Skeletal muscle satellite cell (primary cell): Measurements from ENCODE around the gene TOM1. TPM values are rescaled to one million over a fixed set of nuclear protein-coding genes. Genes with fewer than 3 reads are reported as not detected.

Source experiments
- H3K27me3 ChIP-seq: 2 replicates; pipeline ENCODE4 v1.7.0; 2013; ENCODE audit warnings: low read length; ENCODE audit not compliant: control insufficient read depth, insufficient read depth
- H3K36me3 ChIP-seq: 2 replicates; pipeline ENCODE4 v1.7.0; 2013; ENCODE audit warnings: mild to moderate bottlenecking, control low read depth, low read length; ENCODE audit not compliant: insufficient read depth
- H3K4me1 ChIP-seq: 2 replicates; pipeline ENCODE4 v1.7.0; 2013; ENCODE audit warnings: low read length; ENCODE audit not compliant: control insufficient read depth, insufficient read depth
- H3K4me2 ChIP-seq: 2 replicates; pipeline ENCODE4 v1.7.0; 2013; ENCODE audit warnings: mild to moderate bottlenecking, low read length
- H3K4me3 ChIP-seq: 2 replicates; pipeline ENCODE4 v1.7.0; 2013; ENCODE audit warnings: low read length
- H3K9ac ChIP-seq: 2 replicates; pipeline ENCODE4 v1.7.0; 2013; ENCODE audit warnings: mild to moderate bottlenecking, low read depth, low read length, moderate library complexity
- H3K9me3 ChIP-seq: replicated peaks from 2 replicates; pipeline ENCODE4 v1.7.0; 2013; ENCODE audit warnings: mild to moderate bottlenecking, control low read depth, low read length
- total RNA-seq: library from RNA; depleted of rRNA; stranded (reverse); fragments of >200 nt; gene quantifications from 2 replicates; pipeline ENCODE4 v1.2.3, GENCODE V29; 2012; rRNA removed

Gene TOM1
- 33.0 and 38.0 TPM in 2 replicates for total RNA-seq

DNA sequence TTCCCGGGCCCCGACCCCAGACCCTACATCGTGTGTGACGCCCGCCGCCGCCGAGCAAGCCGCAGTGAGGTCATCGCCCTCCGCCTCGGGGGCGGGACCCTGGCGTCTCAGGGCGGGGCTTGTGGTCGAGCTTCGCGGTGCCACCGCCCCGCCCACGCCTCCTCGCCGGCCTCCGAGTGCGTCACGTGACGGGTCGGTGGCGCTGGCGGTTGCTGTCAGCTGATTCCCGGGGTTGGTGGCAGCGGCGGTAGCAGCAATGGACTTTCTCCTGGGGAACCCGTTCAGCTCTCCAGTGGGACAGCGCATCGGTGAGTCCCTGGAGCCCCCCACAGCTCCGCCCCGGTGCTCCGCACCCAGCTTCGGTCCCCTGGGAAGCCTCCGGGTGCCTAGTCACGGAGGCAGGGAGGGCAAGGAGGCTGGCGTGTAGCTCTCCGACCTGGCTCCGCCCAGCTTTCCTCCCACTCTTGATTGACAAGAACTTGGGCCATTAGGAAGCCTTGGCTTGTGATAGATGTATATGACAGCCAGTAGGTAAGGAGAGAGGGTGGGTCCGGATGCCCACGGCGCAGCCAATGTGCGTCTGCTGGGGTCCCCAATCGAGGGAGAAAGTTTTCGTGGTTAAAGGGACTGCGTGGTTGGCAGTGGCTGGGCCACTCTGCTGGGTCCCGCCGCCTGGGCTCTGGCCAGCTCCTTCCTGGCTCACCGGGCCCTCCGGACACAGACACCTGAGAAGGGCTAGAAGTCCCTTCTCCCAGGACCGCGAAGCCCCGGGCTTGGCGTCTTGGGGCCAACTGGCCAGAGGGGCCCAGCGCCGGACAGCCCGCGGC lies at the start of gene TOM1:
TOM1 (plus strand) TSS at position 222 of the 827 bp plus-strand sequence; CDS start at position 257, 35 bp downstream.
- H3K9ac ChIP-seq: peak within 1 kb of the TSS; percentile 97
- no peaks in the 10 kb centered on the region for H3K27me3 ChIP-seq
- H3K4me1 ChIP-seq: peaks cover 28% of the 10 kb centered on the region
- peak within 1 kb of the TSS; percentile 97 for H3K4me2 ChIP-seq
- peaks cover 15% of the 10 kb centered on the region for H3K36me3 ChIP-seq
- no peaks in the 10 kb centered on the region for H3K9me3 ChIP-seq
- peak within 1 kb of the TSS; percentile 85 for H3K4me3 ChIP-seq

DNA sequence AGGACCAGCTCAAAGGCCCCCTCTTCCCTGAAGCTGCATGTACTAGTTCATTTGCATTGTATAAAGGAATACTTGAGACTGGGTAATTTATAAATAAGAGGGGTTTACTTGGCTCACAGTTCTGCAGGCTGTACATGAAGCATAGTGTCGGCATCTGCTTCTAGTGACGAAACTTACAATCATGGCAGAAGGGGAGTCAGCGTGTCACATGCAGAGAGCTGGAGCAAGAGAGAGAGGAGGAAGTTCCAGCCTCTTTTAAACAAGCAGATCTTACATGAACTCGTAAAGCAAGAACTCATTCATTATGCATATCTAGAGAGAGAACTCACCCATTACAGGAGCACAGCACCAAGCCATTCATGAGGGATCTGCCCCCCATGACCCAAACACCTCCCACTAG lies 49.5 kb upstream of the TOM1 start:
- Histone ChIP-seq H3K4me2 (no peak overlapping the region), H3K4me3 (no peak overlapping the region), H3K36me3 (no peaks in the 10 kb centered on the region), H3K4me1 (no peaks in the 10 kb centered on the region), H3K9me3 (no peaks in the 10 kb centered on the region), H3K27me3 (peaks cover 11% of the 10 kb centered on the region), H3K9ac (no peak overlapping the region)

GRCh38 chr22:35253946-35254345 lies 45.7 kb upstream of the TOM1 start:
- H3K36me3 ChIP-seq: no peaks in the 10 kb centered on the region

DNA sequence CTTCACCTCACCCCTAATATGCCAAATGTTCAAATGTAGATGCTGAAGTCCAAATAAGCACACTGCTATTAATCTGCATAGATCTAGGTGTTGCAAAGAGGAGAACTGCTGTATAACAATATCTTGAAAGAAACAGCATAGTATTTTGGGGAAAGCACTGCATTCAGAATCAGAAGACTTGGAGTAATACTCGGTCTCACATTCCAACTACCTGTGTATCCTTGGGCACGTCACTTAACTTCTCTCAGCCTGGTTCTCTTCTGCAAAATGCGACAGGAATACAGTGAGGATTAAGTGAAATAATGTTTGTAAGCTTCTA lies 42.7 kb upstream of the TOM1 start:
- peaks cover under 1% of the 10 kb centered on the region for H3K36me3 ChIP-seq
- H3K9ac ChIP-seq: peak overlapping the region; percentile 97
- H3K4me2 ChIP-seq: peak overlapping the region; percentile 89
- no peaks in the 10 kb centered on the region for H3K9me3 ChIP-seq
- peak overlapping the region; percentile 94 for H3K4me3 ChIP-seq
- H3K27me3 ChIP-seq: no peaks in the 10 kb centered on the region
- H3K4me1 ChIP-seq: peaks cover 10% of the 10 kb centered on the region

More at GRCh38 chr22:35253946-35254345, 45.7 kb upstream of the TOM1 start:
- H3K4me3 ChIP-seq: no peak overlapping the region
- H3K4me2 ChIP-seq: no peak overlapping the region
- H3K9ac ChIP-seq: no peak overlapping the region
- peaks cover 2% of the 10 kb centered on the region for H3K27me3 ChIP-seq
- H3K4me1 ChIP-seq: peaks cover 9% of the 10 kb centered on the region
- no peaks in the 10 kb centered on the region for H3K9me3 ChIP-seq

- H3K27me3 ChIP-seq: no peaks in the 10 kb centered on the region
- H3K4me2 ChIP-seq: peak within 1 kb of the TSS; percentile 89
- H3K9me3 ChIP-seq: no peaks in the 10 kb centered on the region
- H3K4me3 ChIP-seq: peak within 1 kb of the TSS; percentile 94
- H3K9ac ChIP-seq: peak within 1 kb of the TSS; percentile 97
- H3K4me1 ChIP-seq: peaks cover 10% of the 10 kb centered on the region
- peaks cover 7% of the 10 kb centered on the region for H3K36me3 ChIP-seq
These were observed 42.1 kb upstream of the TOM1 start, which contains the start of gene HMGXB4 for GRCh38 chr22:35257321-35258190. TSS of gene HMGXB4 (plus strand) at chr22:35257493. CDS start at chr22:35262391, 4,898 bp downstream.

DNA sequence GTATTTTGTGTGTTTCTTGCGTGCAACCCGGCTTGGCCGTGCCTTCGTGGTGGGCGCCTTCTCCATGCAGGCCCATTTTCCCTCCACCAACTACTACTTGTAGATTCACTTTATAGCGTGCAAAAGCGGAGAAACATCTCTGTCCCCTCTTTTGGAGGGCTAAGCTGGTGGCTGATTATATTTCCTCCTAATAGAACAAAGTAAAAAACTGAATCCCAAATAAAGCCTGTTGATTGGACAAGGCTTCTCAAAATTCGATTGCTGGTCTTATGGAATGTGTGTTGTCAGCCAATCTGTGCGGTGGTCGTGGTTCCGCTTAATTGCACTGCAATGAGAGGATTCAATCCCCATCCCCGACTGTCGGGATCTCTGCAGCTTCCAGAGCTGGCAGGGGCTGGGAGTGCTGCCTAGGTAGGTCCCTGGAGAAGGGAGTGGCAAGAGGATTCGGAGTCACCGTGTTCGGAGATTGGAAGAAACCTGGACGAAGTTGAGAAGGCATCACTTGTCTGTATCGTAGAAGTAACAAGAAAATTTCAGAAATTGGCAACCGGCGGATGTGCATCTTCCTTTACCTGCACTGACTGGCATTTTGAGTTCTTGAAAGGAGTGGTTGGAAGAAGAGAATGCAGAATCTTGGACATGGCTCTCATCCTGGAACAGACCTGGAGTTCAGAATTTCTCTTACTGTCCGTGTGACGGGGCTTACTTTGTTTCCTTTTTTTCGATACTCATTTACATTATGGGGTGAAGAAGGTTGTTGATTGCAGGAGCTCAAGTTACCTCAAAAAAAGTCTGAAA lies 41.3 kb upstream of the TOM1 start:
- Histone ChIP-seq H3K36me3 (peaks cover 15% of the 10 kb centered on the region), H3K4me2 (peak overlapping the region; percentile 89), H3K9ac (peak overlapping the region; percentile 97), H3K4me1 (peaks cover 10% of the 10 kb centered on the region), H3K27me3 (no peaks in the 10 kb centered on the region), H3K9me3 (no peaks in the 10 kb centered on the region), H3K4me3 (peak overlapping the region; percentile 94)

DNA sequence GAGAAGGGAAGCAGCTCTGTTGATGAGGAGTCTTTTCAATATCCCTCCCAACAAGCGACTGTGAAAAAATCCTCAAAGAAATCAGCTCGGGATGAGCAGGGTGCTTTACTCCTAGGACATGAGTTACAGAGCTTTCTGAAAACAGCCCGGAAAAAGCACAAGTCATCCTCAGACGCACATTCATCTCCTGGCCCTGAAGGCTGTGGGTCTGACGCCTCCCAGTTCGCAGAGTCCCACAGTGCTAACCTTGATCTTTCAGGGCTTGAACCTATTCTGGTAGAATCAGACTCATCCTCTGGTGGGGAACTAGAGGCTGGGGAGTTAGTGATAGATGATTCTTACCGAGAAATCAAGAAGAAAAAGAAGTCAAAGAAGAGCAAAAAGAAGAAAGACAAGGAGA lies 34.7 kb upstream of the TOM1 start:
- H3K4me1 ChIP-seq: no peaks in the 10 kb centered on the region
- peaks cover 65% of the 10 kb centered on the region for H3K36me3 ChIP-seq
- H3K9ac ChIP-seq: no peak overlapping the region
- H3K9me3 ChIP-seq: no peaks in the 10 kb centered on the region
- no peak overlapping the region for H3K4me3 ChIP-seq
- H3K27me3 ChIP-seq: no peaks in the 10 kb centered on the region
- H3K4me2 ChIP-seq: no peak overlapping the region

DNA sequence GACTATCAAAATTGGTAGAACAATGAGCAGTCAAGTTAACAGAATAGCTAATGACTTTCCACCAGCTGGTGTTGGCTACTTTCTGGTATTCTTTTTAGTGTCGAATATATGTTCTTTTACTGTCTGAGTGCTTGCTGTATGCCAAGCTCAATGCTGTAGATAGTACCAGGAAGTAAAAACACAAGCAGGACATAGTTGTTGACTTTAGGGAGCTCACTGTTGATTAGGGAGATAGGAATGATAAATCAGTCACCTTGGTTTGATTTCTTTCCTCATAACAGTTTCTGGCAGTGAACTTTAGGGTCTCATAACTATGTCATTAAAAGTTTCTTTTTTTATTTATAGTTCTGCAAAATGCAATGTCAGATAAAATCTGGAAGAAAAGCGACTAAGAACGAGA lies 33.4 kb upstream of the TOM1 start:
- no peak overlapping the region for H3K9ac ChIP-seq
- no peaks in the 10 kb centered on the region for H3K9me3 ChIP-seq
- H3K4me3 ChIP-seq: no peak overlapping the region
- H3K4me2 ChIP-seq: no peak overlapping the region
- H3K4me1 ChIP-seq: no peaks in the 10 kb centered on the region
- H3K36me3 ChIP-seq: peaks cover 74% of the 10 kb centered on the region
- no peaks in the 10 kb centered on the region for H3K27me3 ChIP-seq

- no peaks in the 10 kb centered on the region for H3K9me3 ChIP-seq
- H3K27me3 ChIP-seq: no peaks in the 10 kb centered on the region
- H3K4me1 ChIP-seq: no peaks in the 10 kb centered on the region
- H3K9ac ChIP-seq: no peak overlapping the region
- H3K4me3 ChIP-seq: no peak overlapping the region
- H3K36me3 ChIP-seq: peaks cover 68% of the 10 kb centered on the region
- no peak overlapping the region for H3K4me2 ChIP-seq
These were observed 30.1 kb upstream of the TOM1 start for GRCh38 chr22:35269630-35270029.

GRCh38 chr22:35274154-35274871 lies 25.4 kb upstream of the TOM1 start:
- H3K4me2 ChIP-seq: no peak overlapping the region
- no peaks in the 10 kb centered on the region for H3K27me3 ChIP-seq
- H3K4me3 ChIP-seq: no peak overlapping the region
- no peaks in the 10 kb centered on the region for H3K9me3 ChIP-seq
- no peak overlapping the region for H3K9ac ChIP-seq
- peaks cover 6% of the 10 kb centered on the region for H3K4me1 ChIP-seq
- peaks cover 51% of the 10 kb centered on the region for H3K36me3 ChIP-seq
